ENCODE measurements around the gene KPNA2.
"Not testable (repeated sequence)": the region's sequence is repeated elsewhere in the genome, so short reads cannot be mapped to it uniquely, and the experiment has no call there.

KPNA2 gene

GRCh38 chr17:67995570-67996263 is 39.8 kb upstream of the KPNA2 start:
- DNase-seq (ENCODE audit: low read depth) = no peak
- peak overlapping the region; percentile 70 for H3K4me3 ChIP-seq (ENCODE audit: low read depth, low read length)
- no peak for TF ChIP-seq CTCF (IDR thresholded peaks at IDR 0.05; ENCODE audit: control insufficient read depth, extremely low read depth, insufficient read depth)

DNA sequence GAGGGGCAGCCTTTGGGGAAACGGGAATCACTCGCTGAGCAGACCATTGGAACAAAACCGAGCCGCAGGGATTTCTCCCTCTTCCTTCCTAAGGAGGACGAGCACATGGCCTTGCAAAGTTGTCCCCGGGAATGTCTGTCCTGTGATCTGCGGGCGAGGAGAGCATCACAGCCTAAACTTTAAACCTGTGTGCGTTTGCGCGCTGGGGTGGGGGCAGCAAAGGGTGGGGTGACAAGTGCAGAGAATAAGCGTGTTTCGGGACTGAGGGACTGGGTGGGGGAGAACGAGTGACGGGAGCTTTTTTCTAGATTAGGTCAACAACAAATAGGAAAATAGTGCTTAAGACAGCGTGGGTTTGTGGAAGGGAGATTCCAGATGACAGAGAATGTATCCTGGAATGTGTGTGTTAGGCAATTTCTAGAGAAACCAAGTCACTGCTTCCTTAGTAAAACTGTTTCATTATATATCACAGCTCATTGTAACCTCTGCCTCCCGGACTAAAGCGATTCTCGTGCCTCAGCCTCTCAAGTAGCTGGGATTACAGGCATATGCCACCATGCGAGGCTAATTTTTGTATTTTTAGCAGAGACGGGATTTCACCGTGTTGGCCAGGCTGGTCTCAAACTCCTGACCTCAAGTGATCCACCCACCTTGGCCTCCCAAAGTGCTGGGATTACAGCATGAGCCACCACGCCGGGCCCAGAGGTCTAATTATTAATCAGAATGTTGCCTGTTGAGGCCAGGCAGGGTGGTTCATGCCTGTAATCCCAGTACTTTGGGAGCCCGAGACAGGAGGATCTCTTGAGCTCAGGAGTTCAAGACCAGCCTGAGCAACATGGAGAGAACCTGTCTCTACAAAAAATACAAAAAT is 39.0 kb upstream of the KPNA2 start, which contains the start of gene C17orf58:
Gene C17orf58 (minus strand): TSS at position 169 of the 871 bp plus-strand sequence. CDS start 271 bp downstream, outside the sequence.
- DNase-seq (ENCODE audit: low read depth) = not testable (repeated sequence)
- peak within 1 kb of the TSS; percentile 70 for H3K4me3 ChIP-seq (ENCODE audit: low read depth, low read length)

- no peak for TF ChIP-seq CTCF (IDR thresholded peaks at IDR 0.05; ENCODE audit: control insufficient read depth, extremely low read depth, insufficient read depth)
- no peak for DNase-seq (ENCODE audit: low read depth)
- no peak overlapping the region for H3K4me3 ChIP-seq (ENCODE audit: low read depth, low read length)
Observed at GRCh38 chr17:67998466-67998865, 37.1 kb upstream of the KPNA2 start.

DNA sequence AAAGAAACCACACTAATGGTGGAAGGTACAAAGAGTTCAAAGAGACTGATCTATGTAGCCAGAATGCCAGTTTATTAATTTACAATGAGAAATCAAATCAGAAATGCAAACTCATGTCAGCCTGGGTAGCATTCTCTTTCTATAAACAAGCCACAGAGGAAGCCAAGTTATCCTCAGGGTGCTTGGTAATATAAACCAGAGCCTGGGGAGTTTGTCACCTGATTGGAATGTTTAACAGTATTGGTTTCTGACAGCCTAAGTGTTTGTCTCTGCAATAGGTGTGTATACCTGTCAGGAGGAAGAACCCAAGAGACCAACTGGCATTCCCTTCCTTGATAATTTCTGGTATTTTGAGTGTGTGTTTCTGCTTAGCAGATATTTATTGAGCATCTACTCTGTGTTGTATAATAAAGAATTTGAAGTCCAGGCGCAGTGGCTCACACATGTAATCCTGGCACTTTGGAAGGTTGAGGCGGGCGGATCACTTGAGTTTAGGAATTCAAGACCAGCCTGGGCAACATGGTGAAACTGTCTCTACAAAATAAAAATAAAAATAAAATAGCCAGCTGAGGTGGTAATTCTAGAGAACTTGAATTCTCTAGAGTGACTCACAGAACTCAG is 36.1 kb upstream of the KPNA2 start:
- no peak for TF ChIP-seq CTCF (IDR thresholded peaks at IDR 0.05; ENCODE audit: control insufficient read depth, extremely low read depth, insufficient read depth)
- DNase-seq (ENCODE audit: low read depth) = no peak
- no peak overlapping the region for H3K4me3 ChIP-seq (ENCODE audit: low read depth, low read length)

DNA sequence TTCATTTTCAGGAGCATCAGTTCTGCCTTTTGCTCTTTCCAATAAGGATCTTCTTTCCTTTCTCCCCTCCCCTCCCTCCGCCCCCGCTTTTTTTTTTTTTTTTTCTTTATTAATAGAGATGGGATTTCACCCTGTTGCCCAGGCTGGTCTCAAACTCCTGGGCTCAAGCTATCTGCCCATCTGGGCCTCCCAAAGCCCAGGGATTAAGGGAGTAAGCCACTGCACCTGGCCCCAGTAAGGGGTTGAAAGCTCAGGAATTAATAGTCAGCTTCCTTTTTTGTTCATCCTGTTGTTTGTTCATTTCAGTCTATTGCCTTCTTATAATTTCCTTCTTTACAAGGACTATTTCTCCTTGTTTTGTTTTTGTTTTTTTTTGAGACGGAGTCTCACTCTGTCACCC is 31.3 kb upstream of the KPNA2 start:
- TF ChIP-seq CTCF (IDR thresholded peaks at IDR 0.05; ENCODE audit: control insufficient read depth, extremely low read depth, insufficient read depth) = no peak
- no peak overlapping the region for H3K4me3 ChIP-seq (ENCODE audit: low read depth, low read length)
- no peak for DNase-seq (ENCODE audit: low read depth)

DNA sequence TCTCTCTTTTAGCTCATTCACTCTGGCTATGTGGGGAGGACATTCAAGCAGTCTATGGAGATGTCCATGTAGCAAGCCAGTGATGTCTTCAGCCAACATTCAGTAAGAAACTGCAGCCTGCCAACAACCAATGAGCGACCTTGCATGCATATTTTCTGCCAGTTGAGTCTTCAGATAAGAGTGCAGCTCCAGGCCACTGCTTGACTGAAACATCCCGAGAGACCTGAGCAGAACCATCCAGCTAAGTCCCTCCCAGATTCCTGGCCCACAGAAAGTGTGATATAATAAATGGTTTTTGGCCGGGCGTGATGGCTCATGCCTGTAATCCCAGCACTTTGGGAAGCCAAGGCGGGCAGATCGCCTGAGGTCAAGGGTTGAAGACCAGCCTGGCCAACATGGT is 28.7 kb upstream of the KPNA2 start:
- H3K4me3 ChIP-seq (ENCODE audit: low read depth, low read length) = no peak overlapping the region
- no peak for DNase-seq (ENCODE audit: low read depth)
- no peak for TF ChIP-seq CTCF (IDR thresholded peaks at IDR 0.05; ENCODE audit: control insufficient read depth, extremely low read depth, insufficient read depth)

DNA sequence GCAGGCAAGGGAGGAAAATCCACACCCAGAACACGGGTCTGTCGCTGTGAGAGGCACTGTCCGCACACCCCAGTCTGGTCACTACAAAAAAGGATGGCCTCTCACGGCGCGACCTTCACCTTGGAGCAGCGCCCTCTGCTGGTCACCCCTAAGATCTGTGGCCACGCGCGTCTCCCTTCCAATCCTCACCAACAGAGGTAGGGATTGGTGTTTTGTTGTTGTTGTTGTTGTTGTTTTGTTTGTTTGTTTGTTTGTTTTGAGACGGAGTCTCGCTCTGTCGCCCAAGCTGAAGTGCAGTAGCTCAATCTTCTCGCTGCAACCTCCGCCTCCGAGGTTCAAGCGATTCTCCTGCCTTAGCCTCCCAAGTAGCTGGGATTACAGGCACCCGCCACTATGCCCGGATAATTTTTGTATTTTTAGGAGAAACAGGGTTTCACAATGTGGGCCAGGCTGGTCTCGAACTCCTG is 24.3 kb upstream of the KPNA2 start:
- no peak overlapping the region for H3K4me3 ChIP-seq (ENCODE audit: low read depth, low read length)
- DNase-seq (ENCODE audit: low read depth) = no peak
- TF ChIP-seq CTCF (IDR thresholded peaks at IDR 0.05; ENCODE audit: control insufficient read depth, extremely low read depth, insufficient read depth) = peak; percentile 65
